ENCODE measurements around the gene NFYA. TPM values are rescaled to one million over a fixed set of nuclear protein-coding genes. Genes with fewer than 3 reads are reported as not detected.

The NFYA gene
- total RNA-seq, 2 donors from 2014 or later, result 11.5 to 11.8 TPM

Other genes starting within 250 kb of the NFYA start
- under 1 TPM; 0.27 to 0.86 TPM for gene UNC5CL, start 33.8 kb upstream of the NFYA start, total RNA-seq
- gene TSPO2, start 30.5 kb upstream of the NFYA start, total RNA-seq, result not detected
- gene APOBEC2, start 19.8 kb upstream of the NFYA start, total RNA-seq, result 100 to 1,000 TPM in 1 of 2 donors, 10 to 100 TPM in 1; 42.1 to 103 TPM
- gene OARD1, start 618 bp upstream of the NFYA start, total RNA-seq, result 10 to 100 TPM; 13.9 to 16.3 TPM
- not detected for gene TREML1, start 81.4 kb downstream of the NFYA start, total RNA-seq
- 1 to 10 TPM; 1.1 to 3.1 TPM for gene TREM2, start 90.1 kb downstream of the NFYA start, total RNA-seq
- under 1 TPM; 0.13 to 0.15 TPM for gene TREML2, start 128.2 kb downstream of the NFYA start, total RNA-seq
- gene TREML4, start 155.4 kb downstream of the NFYA start, total RNA-seq, result not detected
- 1 to 10 TPM; 1.7 to 3.0 TPM for gene TREM1, start 213.7 kb downstream of the NFYA start, total RNA-seq